HL-60 (cell line): Measurements from ENCODE around the gene GABRD.
"Not testable (repeated sequence)": the region's sequence is repeated elsewhere in the genome, so short reads cannot be mapped to it uniquely, and the experiment has no call there.

Source experiments
- DNase-seq, 2 experiments: peaks; one replicate each; pipeline ENCODE4 v3.0.0-alpha.2; 2010 to 2020; ENCODE audit warnings: low read depth in 1 of 2, low spot score in 1 of 2
- H3K27ac ChIP-seq: fragments of 250-450 bp; sonication (Bioruptor Pico); replicated peaks from 2 replicates; pipeline ENCODE4 v1.5.1; 2020; ENCODE audit warnings: mild to moderate bottlenecking, moderate library complexity
- H3K27me3 ChIP-seq: fragments of 250-450 bp; sonication (Bioruptor Pico); 2 replicates; pipeline ENCODE4 v1.5.1; 2021; ENCODE audit warnings: mild to moderate bottlenecking, moderate library complexity; ENCODE audit not compliant: insufficient read depth, poor library complexity, severe bottlenecking
- H3K4me3 ChIP-seq: replicated peaks from 2 replicates; pipeline ENCODE4 v1.5.1; 2011; ENCODE audit warnings: mild to moderate bottlenecking, control low read depth, low read length; ENCODE audit not compliant: insufficient read depth
- GABPA ChIP-seq: IDR thresholded peaks from 2 replicates; pipeline ENCODE4 v1.6.1; 2012; ENCODE audit warnings: low read depth
- POLR2AphosphoS5 ChIP-seq: IDR thresholded peaks from 2 replicates; pipeline ENCODE4 v1.6.1; 2012; ENCODE audit warnings: low read depth
- SPI1 ChIP-seq: IDR thresholded peaks from 2 replicates; pipeline ENCODE4 v1.6.1; 2012; ENCODE audit warnings: low read depth, mild to moderate bottlenecking, borderline replicate concordance
- TF ChIP-seq, protein P1 (sequence below): IDR thresholded peaks from 2 replicates; pipeline ENCODE4 v1.6.1; 2012; ENCODE audit warnings: low read depth; ENCODE audit not compliant: insufficient replicate concordance
- TF ChIP-seq, protein P2 (sequence below): IDR thresholded peaks from one replicate; pipeline ENCODE4 v1.5.1; 2011; ENCODE audit warnings: low read length, control low read depth, inconsistent platforms; ENCODE audit not compliant: insufficient read depth

The GABRD gene

DNA sequence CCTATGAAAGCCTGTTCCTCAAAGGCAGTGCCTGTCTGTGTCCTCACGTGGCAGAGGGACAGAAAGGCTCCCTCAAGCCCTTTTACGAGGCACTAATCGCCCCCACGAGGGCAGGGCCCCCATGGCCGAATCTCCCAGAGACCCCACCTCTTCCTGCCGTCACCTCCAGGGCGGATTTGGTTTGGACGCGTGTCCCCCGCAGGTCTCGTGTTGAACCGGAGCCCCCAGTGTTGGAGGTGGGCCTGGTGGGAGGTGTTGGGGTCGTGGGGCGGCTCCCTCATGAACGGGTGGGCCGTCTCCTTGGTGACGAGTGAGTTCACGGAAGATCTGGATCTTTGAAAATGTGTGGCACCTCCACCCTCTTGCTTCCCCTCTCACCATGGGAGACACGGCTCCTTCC lies 43.1 kb upstream of the GABRD start:
- Histone ChIP-seq H3K27me3 (no peaks in the 10 kb centered on the region), H3K27ac (no peak overlapping the region), H3K4me3 (no peak overlapping the region)
- TF ChIP-seq GABPA (no peak), POLR2AphosphoS5 (no peak), SPI1 (no peak)
- TF ChIP-seq, protein P1, sequence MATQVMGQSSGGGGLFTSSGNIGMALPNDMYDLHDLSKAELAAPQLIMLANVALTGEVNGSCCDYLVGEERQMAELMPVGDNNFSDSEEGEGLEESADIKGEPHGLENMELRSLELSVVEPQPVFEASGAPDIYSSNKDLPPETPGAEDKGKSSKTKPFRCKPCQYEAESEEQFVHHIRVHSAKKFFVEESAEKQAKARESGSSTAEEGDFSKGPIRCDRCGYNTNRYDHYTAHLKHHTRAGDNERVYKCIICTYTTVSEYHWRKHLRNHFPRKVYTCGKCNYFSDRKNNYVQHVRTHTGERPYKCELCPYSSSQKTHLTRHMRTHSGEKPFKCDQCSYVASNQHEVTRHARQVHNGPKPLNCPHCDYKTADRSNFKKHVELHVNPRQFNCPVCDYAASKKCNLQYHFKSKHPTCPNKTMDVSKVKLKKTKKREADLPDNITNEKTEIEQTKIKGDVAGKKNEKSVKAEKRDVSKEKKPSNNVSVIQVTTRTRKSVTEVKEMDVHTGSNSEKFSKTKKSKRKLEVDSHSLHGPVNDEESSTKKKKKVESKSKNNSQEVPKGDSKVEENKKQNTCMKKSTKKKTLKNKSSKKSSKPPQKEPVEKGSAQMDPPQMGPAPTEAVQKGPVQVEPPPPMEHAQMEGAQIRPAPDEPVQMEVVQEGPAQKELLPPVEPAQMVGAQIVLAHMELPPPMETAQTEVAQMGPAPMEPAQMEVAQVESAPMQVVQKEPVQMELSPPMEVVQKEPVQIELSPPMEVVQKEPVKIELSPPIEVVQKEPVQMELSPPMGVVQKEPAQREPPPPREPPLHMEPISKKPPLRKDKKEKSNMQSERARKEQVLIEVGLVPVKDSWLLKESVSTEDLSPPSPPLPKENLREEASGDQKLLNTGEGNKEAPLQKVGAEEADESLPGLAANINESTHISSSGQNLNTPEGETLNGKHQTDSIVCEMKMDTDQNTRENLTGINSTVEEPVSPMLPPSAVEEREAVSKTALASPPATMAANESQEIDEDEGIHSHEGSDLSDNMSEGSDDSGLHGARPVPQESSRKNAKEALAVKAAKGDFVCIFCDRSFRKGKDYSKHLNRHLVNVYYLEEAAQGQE = no peak
- TF ChIP-seq, protein P2, sequence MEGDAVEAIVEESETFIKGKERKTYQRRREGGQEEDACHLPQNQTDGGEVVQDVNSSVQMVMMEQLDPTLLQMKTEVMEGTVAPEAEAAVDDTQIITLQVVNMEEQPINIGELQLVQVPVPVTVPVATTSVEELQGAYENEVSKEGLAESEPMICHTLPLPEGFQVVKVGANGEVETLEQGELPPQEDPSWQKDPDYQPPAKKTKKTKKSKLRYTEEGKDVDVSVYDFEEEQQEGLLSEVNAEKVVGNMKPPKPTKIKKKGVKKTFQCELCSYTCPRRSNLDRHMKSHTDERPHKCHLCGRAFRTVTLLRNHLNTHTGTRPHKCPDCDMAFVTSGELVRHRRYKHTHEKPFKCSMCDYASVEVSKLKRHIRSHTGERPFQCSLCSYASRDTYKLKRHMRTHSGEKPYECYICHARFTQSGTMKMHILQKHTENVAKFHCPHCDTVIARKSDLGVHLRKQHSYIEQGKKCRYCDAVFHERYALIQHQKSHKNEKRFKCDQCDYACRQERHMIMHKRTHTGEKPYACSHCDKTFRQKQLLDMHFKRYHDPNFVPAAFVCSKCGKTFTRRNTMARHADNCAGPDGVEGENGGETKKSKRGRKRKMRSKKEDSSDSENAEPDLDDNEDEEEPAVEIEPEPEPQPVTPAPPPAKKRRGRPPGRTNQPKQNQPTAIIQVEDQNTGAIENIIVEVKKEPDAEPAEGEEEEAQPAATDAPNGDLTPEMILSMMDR = no peak
- no peak for DNase-seq

DNA sequence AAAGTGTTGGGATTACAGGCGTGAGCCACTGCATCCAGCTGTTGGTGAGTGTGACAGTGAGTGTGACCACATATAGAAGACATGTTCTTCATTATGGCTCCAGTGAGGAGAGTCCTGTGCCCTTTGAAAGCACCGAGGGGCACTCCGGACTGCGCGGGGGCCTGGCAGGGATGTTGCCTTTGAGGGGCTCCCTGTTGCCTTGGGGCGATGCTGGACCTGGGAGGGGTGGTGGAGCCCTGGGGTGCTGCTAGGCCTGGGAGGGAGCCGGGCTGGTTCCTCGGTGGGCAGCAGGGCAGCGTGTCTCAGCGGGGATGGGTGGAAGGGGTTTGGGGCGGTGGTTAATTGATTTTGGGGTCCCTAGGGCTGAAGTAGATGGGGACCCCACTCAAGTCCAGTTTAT lies 41.0 kb upstream of the GABRD start:
- TF ChIP-seq POLR2AphosphoS5 (no peak), SPI1 (no peak), GABPA (no peak)
- TF ChIP-seq, protein P2 = no peak
- TF ChIP-seq, protein P1 = no peak
- Histone ChIP-seq H3K4me3 (no peak overlapping the region), H3K27ac (no peak overlapping the region), H3K27me3 (no peaks in the 10 kb centered on the region)
- no peak for DNase-seq

DNA sequence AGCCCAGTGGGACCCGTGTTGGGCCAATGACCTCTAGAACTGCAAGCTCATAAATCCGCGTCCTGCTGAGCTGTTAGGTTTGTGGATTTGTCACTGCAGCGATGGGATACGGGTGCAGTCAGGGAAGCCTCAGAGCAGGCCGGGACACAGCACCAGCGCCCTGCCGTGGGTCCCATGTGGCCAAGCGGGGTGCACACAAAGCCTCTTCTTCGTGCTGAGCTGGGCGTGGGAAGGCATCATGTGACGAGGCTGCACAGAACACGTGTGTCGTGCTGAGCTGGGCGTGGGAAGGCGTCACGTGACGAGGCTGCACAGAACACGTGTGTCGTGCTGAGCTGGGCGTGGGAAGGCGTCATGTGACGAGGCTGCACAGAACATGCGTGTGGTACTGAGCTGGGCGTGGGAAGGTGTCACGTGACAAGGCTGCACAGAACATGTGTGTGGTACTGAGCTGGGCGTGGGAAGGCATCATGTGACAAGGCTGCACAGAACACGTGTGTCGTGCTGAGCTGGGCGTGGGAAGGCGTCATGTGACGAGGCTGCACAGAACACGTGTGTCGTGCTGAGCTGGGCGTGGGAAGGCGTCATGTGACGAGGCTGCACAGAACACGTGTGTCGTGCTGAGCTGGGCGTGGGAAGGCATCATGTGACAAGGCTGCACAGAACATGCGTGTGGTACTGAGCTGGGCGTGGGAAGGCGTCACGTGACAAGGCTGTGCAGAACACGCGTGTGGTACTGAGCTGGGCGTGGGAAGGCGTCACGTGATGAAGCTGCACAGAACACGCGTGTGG lies 40.3 kb upstream of the GABRD start:
- H3K27me3 ChIP-seq, H3K27ac ChIP-seq, DNase-seq, H3K4me3 ChIP-seq: not testable (repeated sequence)

DNA sequence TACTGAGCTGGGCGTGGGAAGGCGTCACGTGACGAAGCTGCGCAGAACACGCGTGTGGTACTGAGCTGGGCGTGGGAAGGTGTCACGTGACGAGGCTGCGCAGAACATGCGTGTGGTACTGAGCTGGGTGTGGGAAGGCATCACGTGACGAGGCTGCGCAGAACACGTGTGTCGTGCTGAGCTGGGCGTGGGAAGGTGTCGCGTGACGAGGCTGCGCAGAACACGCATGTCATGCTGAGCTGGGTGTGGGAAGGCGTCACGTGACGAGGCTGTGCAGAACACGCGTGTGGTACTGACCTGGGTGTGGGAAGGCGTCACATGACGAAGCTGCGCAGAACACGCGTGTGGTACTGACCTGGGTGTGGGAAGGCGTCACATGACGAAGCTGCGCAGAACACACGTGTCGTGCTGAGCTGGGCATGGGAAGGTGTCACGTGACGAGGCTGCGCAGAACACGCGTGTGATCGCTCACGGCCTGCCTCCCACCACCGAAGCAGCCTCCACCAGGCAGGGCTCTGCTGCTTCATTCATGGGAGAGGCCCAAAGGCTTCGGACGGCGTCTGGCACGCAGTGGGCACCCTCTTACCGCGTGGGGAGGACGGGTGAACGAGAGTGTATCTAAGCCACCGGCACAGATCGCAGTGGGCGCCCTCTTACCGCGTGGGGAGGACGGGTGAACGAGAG lies 39.5 kb upstream of the GABRD start:
- Histone ChIP-seq H3K27ac (no peak overlapping the region), H3K4me3 (no peak overlapping the region), H3K27me3 (no peaks in the 10 kb centered on the region)
- no peak for DNase-seq
- TF ChIP-seq, protein P1 = no peak
- TF ChIP-seq, protein P2 = no peak
- TF ChIP-seq GABPA (no peak), SPI1 (no peak), POLR2AphosphoS5 (no peak)
